Epithelial cell of esophagus (primary cell): ENCODE measurements around the gene TCIRG1.

Experiments used
- DNase-seq: peaks from one replicate; pipeline ENCODE4 v3.0.0; 2010; ENCODE audit warnings: low read depth
- H3K4me3 ChIP-seq: 2 replicates; pipeline ENCODE4 v1.5.1; 2011; ENCODE audit warnings: mild to moderate bottlenecking, low read length, control low read depth
- TF ChIP-seq, protein P1 (sequence below): IDR thresholded peaks from 2 replicates; pipeline ENCODE4 v1.5.1; 2011; ENCODE audit warnings: low read depth, mild to moderate bottlenecking, low read length, control low read depth, inconsistent platforms; ENCODE audit not compliant: insufficient read depth; ENCODE audit errors: missing control alignments

Gene TCIRG1

DNA sequence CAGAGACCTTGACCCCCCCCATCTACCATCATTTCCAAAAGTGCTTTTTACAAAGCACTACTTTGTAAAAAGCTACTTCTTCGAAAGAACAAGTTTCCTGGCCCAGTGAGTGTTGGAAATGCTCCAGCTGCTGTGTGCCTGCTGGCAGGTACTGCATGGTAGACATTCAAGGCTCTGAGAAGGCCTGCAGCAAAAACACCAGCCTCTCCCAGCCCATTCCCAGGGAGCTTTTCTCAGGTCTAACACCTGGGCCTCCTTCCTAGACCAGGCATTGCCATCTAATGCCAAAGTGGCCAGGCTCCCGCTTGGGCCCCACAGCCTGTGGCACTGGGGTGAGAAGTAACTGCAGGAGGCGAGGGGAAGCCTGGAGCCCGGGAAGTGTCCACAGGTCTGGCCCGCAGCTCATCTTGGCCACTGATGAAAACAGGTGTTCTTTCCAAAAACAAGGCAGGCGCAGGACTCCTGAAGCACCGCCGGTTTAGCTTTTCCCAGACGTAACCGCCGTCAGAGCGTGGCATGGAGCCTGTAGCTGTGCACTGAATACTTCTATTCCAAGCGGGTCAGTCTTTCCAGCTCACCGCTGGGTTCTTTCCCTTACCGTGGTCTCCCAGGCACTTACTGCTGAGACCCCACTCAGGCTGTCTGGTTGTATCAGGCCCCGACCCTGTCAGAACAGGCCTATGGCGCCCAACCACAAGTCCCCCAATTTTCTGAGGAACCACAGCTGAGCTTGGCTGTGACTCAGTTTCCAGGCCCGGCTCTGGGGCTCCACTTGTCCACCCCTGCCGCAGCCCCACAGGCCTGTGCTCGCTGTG is 1.2 kb upstream of the TCIRG1 start:
- no peak overlapping the region for H3K4me3 ChIP-seq
- TF ChIP-seq, protein P1, sequence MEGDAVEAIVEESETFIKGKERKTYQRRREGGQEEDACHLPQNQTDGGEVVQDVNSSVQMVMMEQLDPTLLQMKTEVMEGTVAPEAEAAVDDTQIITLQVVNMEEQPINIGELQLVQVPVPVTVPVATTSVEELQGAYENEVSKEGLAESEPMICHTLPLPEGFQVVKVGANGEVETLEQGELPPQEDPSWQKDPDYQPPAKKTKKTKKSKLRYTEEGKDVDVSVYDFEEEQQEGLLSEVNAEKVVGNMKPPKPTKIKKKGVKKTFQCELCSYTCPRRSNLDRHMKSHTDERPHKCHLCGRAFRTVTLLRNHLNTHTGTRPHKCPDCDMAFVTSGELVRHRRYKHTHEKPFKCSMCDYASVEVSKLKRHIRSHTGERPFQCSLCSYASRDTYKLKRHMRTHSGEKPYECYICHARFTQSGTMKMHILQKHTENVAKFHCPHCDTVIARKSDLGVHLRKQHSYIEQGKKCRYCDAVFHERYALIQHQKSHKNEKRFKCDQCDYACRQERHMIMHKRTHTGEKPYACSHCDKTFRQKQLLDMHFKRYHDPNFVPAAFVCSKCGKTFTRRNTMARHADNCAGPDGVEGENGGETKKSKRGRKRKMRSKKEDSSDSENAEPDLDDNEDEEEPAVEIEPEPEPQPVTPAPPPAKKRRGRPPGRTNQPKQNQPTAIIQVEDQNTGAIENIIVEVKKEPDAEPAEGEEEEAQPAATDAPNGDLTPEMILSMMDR, result no peak
- DNase-seq, result no peak

DNA sequence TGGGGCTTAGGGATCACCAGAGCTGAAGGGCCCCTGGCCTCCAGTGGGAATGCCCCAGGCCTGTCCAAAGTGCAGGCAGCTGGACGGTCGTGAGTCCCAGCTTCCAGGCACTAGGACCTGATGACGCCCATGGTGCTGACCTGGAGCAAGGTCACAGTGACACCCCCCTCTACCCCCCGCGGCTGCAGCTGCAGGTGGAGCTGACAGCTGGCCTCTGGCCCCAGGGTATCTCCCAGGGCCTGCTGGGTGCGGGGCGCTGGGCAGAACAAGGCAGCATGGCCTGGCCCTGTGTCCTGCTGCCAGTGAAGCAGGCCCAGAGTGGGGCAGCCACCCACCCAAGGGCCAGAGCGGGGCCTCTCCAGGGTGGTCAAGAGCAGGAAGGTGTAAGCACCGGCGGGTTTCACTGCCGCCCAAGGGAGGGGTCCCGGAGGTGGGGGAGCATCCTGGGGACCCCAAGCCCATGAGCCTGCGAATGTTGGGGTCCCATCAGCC is 553 bp upstream of the TCIRG1 start:
- no peak for DNase-seq

DNA sequence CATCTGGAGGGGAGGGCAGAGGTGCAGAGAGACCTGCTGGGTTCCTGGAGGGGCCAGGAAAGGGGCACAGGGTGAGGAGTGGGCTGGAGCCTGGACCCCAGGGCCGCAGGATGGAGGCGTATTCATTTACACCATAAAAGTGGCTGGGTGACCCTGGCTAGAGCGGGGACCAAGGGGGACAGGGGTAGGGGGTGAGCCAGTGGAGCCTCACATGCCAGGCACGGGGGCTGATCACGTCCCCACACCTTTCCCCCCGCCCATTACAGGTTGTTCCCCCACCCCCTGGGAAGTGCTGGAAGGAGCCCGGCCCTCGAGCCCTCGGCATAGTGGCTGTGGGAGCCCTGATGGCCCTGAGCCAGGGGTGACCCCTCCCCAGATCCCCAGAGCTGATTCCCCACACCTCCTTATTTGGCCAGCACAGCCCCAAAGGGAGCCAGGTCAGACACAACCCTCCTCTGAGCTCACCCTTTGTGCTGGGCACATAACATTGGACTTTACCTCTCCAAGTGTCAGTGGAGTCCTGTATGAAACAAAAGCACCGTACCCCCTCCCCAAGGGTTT is 781 bp downstream of the TCIRG1 start:
- no peak for DNase-seq

More for the DNA sequence above, 553 bp upstream of the TCIRG1 start:
- H3K4me3 ChIP-seq, result peak overlapping the region; percentile 71
- TF ChIP-seq, protein P1, result no peak

DNA sequence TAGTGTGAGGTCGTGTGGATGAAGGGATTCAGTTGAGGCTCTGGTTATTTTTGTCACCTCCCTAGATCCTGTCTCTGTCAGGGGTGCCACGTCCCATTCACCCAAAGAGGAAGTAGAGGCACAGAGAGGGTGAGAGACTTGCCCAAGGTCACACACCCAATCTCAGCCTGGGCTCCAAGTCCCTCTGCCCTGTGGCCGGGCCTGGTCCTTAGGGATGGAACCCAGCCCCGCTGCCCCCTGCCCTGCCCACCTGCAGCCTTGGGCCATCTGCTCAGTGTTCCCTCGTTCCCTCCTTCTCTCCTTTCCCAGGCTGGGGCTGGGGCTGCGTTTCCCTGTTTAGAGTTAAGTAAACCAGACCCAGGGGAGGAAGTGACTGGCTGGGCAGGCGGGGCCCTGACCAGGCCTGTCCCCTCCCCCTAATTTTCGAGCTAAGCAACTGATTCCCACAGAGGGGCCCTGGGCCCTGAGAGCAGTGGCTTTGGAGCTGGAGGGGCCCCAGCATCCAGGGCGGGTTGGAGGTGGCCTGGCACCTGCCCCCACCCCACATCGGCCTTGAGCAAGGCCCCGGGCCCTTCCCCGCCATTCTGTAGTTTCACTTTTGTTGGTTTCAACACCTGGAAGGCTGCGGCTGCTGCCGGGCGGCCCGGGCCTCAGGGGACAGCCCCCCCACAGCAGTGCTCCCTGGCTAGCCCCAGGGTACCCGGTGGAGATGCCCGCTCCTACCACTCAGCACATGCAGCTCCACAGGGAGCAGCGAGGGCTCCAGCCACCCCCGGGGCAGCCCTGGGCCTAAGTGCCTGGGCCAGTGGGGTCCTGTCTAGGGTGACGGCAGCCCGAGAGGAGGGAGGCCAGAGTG is 1.5 kb downstream of the TCIRG1 start:
- peak overlapping the region; percentile 71 for H3K4me3 ChIP-seq
- TF ChIP-seq, protein P1, result no peak
- peak; percentile 53 for DNase-seq

More for the DNA sequence above, 781 bp downstream of the TCIRG1 start:
- TF ChIP-seq, protein P1, result no peak
- H3K4me3 ChIP-seq, result peak overlapping the region; percentile 71

DNA sequence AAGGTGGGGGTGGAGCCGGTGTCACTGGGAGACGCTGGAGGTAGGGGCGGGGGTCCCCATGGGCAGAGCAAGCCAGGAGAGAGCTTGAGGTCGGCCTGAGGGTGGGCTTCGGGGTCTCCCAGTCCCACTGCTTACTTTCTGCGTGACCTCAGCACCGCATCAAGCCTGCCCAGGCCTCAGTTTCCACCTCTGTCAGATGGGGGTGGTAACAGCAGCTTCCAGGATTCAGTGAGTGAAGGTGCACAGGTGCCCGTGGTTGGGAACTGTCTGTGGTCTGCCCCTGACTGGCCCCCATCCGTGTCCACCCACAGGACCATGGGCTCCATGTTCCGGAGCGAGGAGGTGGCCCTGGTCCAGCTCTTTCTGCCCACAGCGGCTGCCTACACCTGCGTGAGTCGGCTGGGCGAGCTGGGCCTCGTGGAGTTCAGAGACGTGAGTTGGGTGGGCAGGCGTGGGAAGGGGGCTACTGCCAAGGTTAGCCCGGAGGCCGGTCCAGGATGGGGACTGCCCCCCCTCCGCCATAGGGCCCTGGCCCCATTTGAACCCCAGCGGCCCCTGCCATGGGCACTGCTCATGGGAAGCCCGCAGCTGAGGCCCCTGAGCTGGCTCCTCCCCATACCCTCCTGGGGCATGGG is 2.2 kb downstream of the TCIRG1 start:
- peak overlapping the region; percentile 71 for H3K4me3 ChIP-seq
- DNase-seq, result no peak
- TF ChIP-seq, protein P1, result no peak

DNA sequence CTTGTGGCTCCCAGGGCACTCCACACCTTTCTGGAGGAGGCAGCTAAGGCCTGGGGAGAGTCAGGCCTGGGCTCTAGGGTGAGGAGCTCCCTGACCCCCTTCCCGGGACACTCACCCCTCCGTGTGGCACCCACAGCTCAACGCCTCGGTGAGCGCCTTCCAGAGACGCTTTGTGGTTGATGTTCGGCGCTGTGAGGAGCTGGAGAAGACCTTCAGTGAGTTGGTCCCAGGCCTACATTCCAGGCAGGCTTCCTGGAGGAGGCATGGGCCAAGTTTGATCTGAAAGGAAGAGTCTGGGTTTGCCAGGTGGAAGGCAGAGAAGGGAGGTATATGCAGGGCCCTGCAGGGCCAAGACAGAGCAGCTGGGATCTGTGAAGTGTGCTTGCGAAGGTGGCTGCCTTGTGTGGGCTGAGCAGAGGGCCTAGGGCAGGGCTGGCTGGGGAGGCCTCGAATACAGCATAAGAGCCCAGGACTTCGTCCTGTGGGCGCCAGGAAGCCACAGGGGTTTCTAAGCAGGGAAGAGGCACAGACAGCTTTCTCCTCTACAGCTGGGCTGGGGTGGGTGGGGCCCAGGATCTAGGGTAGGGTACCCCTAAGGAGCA is 2.9 kb downstream of the TCIRG1 start:
- no peak overlapping the region for H3K4me3 ChIP-seq
- no peak for DNase-seq
- TF ChIP-seq, protein P1, result no peak
